SK-N-SH (cell line): ENCODE results near the gene ADAMTS17. TPM values are rescaled to one million over a fixed set of nuclear protein-coding genes. Genes with fewer than 3 reads are reported as not detected.

Experiments used
- CTCF ChIA-PET: fragments of 300-600, 350-600 bp; formaldehyde crosslinking; extraction: SDS; loops from one replicate; lab custom pipeline; 2021; lab: Yijun Ruan, JAX
- POLR2A ChIA-PET: fragments of 350-600 bp; sonication (Branson Sonifier 250); formaldehyde crosslinking; extraction: SDS; loops from one replicate; lab custom pipeline; 2020; ENCODE audit warnings: antibody characterized with exemption, inconsistent platforms; lab: Yijun Ruan, JAX
- DNase-seq: peaks from one replicate; pipeline ENCODE4 v3.0.0; 2012
- H2AFZ ChIP-seq: fragments of 200-600 bp; sonication (generic); 2 replicates; pipeline ENCODE4 v1.8.1; 2016; ENCODE audit warnings: antibody characterized with exemption, mild to moderate bottlenecking, low read depth
- H3F3A ChIP-seq: fragments of 200-600 bp; sonication (generic); replicated peaks from 2 replicates; pipeline ENCODE3; 2016; ENCODE audit warnings: antibody characterized with exemption, mild to moderate bottlenecking; ENCODE audit not compliant: insufficient read depth
- H3K27ac ChIP-seq, 2 experiments: fragments of 200-500 bp in 1 of 2; fragments of 200-600 bp in 1 of 2; sonication (Bioruptor generic) in 1 of 2; sonication (generic), shearing (Covaris generic) in 1 of 2; 2 replicates each; pipeline versions ENCODE4 v1.5.1 to v1.6.1; 2014 to 2016; ENCODE audit warnings: low read depth in 2 of 2, inconsistent platforms in 1 of 2, low read length in 1 of 2, mild to moderate bottlenecking in 1 of 2, mixed read lengths in 1 of 2
- H3K27me3 ChIP-seq: fragments of 200-600 bp; sonication (generic), shearing (Covaris generic); 2 replicates; pipeline ENCODE4 v1.6.1; 2016; ENCODE audit warnings: mixed run types; ENCODE audit not compliant: insufficient read depth
- H3K36me3 ChIP-seq, 2 experiments: fragments of 200-500 bp in 1 of 2; fragments of 200-600 bp in 1 of 2; sonication (Bioruptor generic) in 1 of 2; sonication (generic) in 1 of 2; replicated peaks in 1 of 2; 2 replicates each; pipeline versions ENCODE3 to v1.5.1; 2014 to 2016; ENCODE audit warnings: low read length in 1 of 2, mild to moderate bottlenecking in 1 of 2; ENCODE audit not compliant: insufficient read depth in 2 of 2, control insufficient read depth in 1 of 2
- H3K4me1 ChIP-seq, 2 experiments: fragments of 200-500 bp in 1 of 2; fragments of 200-600 bp in 1 of 2; sonication (Bioruptor generic) in 1 of 2; sonication (generic), shearing (Covaris generic) in 1 of 2; 2 replicates each; pipeline versions ENCODE4 v1.5.1 to v1.6.1; 2014 to 2016; ENCODE audit warnings: low read depth in 1 of 2, low read length in 1 of 2, mixed run types in 1 of 2; ENCODE audit not compliant: insufficient read depth in 2 of 2, control insufficient read depth in 1 of 2
- H3K4me2 ChIP-seq: fragments of 200-600 bp; sonication (generic), shearing (Covaris generic); 2 replicates; pipeline ENCODE4 v1.6.1; 2017; ENCODE audit warnings: mixed run types
- H3K4me3 ChIP-seq, 2 experiments: fragments of 200-500 bp in 1 of 2; fragments of 200-600 bp in 1 of 2; sonication (Bioruptor generic) in 1 of 2; sonication (generic), shearing (Covaris generic) in 1 of 2; 2 replicates each; pipeline versions ENCODE4 v1.5.1 to v1.8.1; 2014 to 2016; ENCODE audit warnings: low read depth in 2 of 2, inconsistent platforms in 1 of 2, low read length in 1 of 2, mild to moderate bottlenecking in 1 of 2, mixed read lengths in 1 of 2, moderate library complexity in 1 of 2
- H3K79me2 ChIP-seq: fragments of 200-600 bp; sonication (generic); 2 replicates; pipeline ENCODE4 v1.8.1; 2017; ENCODE audit warnings: mild to moderate bottlenecking; ENCODE audit not compliant: insufficient read depth
- H3K9ac ChIP-seq: fragments of 200-600 bp; sonication (generic); 2 replicates; pipeline ENCODE4 v1.6.1; 2017; ENCODE audit warnings: mixed run types
- H3K9me2 ChIP-seq: fragments of 200-600 bp; sonication (generic); 2 replicates; pipeline ENCODE4 v1.6.1; 2017; ENCODE audit warnings: mixed run types
- H3K9me3 ChIP-seq: fragments of 200-600 bp; sonication (generic); 2 replicates; pipeline ENCODE4 v1.6.1; 2017; ENCODE audit warnings: mixed run types, mild to moderate bottlenecking, moderate library complexity
- H4K20me1 ChIP-seq: fragments of 200-600 bp; sonication (generic); 2 replicates; pipeline ENCODE4 v1.6.1; 2017; ENCODE audit warnings: mild to moderate bottlenecking, mixed run types; ENCODE audit not compliant: insufficient read depth
- CHD2 ChIP-seq: fragments of 150-350 bp; IDR thresholded peaks from 2 replicates; pipeline ENCODE4 v1.6.1; 2018; ENCODE audit warnings: low read length; ENCODE audit not compliant: partially characterized antibody
- ELF1 ChIP-seq: IDR thresholded peaks from 2 replicates; pipeline ENCODE4 v1.4.0; 2012
- EZH2phosphoT487 ChIP-seq: fragments of 200-600 bp; sonication (generic); IDR thresholded peaks from 2 replicates; pipeline ENCODE4 v1.6.1; 2017; ENCODE audit warnings: low read depth, mixed run types, mild to moderate bottlenecking, antibody characterized with exemption, moderate library complexity, borderline replicate concordance
- FOSL2 ChIP-seq: IDR thresholded peaks from 2 replicates; pipeline ENCODE4 v1.4.0; 2012; ENCODE audit warnings: low read depth, mild to moderate bottlenecking, moderate library complexity, borderline replicate concordance
- GATA2 ChIP-seq: sonication (generic); formaldehyde crosslinking; IDR thresholded peaks from 2 replicates; pipeline ENCODE4 v1.5.0; 2020; ENCODE audit warnings: mild to moderate bottlenecking, missing genetic modification reagents
- IRF3 ChIP-seq: fragments of 150-350 bp; IDR thresholded peaks from 2 replicates; pipeline ENCODE4 v1.6.1; 2016; ENCODE audit warnings: mild to moderate bottlenecking, low read depth, low read length
- JUND ChIP-seq: IDR thresholded peaks from 2 replicates; pipeline ENCODE4 v1.4.0; 2012
- MEF2A ChIP-seq: IDR thresholded peaks from 2 replicates; pipeline ENCODE4 v1.4.0; 2012; ENCODE audit warnings: low read depth, borderline replicate concordance
- RAD21 ChIP-seq: IDR thresholded peaks from 2 replicates; pipeline ENCODE4 v1.6.1; 2012; ENCODE audit warnings: mild to moderate bottlenecking, low read length
- REST ChIP-seq: IDR thresholded peaks from 2 replicates; pipeline ENCODE4 v1.6.1; 2012; ENCODE audit warnings: mild to moderate bottlenecking, low read depth, low read length, moderate library complexity
- SMC3 ChIP-seq: IDR thresholded peaks from 2 replicates; pipeline ENCODE4 v1.6.1; 2012; ENCODE audit warnings: low read depth, low read length, improper control_type of control experiment
- TAF1 ChIP-seq: IDR thresholded peaks from 2 replicates; pipeline ENCODE4 v1.6.1; 2012; ENCODE audit warnings: low read depth, mild to moderate bottlenecking, low read length, moderate library complexity, borderline replicate concordance
- TCF12 ChIP-seq: IDR thresholded peaks from 2 replicates; pipeline ENCODE4 v1.4.0; 2012
- TEAD4 ChIP-seq: IDR thresholded peaks from 2 replicates; pipeline ENCODE4 v1.4.0; 2012; ENCODE audit warnings: mild to moderate bottlenecking, borderline replicate concordance; ENCODE audit not compliant: insufficient read depth
- ZBTB33 ChIP-seq: IDR thresholded peaks from 2 replicates; pipeline ENCODE4 v1.4.0; 2012; ENCODE audit warnings: low read depth, borderline replicate concordance
- WGBS: methylation state at CpG from one replicate; pipeline ENCODE4 v1.1.6; 2017; ENCODE audit warnings: low lambda C conversion rate; 5-methylcytosine and 5-hydroxymethylcytosine counted together
- polyA plus RNA-seq, 3 experiments: library from polyadenylated mRNA; depleted of rRNA; stranded (reverse); fragments of >200 nt; gene quantifications; 2 replicates each; pipeline ENCODE4 v1.2.3, GENCODE V29; 2012
- TF ChIP-seq, protein P1 (sequence below): IDR thresholded peaks from 2 replicates; pipeline ENCODE4 v1.4.0; 2012; ENCODE audit warnings: low read depth

Gene ADAMTS17
- polyA plus RNA-seq, 1 of the 3 experiments (the other 2 are of a cell fraction), result not detected

- no peak overlapping the region for H3K4me3 ChIP-seq
- H3K4me2 ChIP-seq, result no peak overlapping the region
- no peak for TF ChIP-seq CHD2
- TF ChIP-seq ELF1, result no peak
- TF ChIP-seq SMC3, result no peak
- TF ChIP-seq, protein P1, sequence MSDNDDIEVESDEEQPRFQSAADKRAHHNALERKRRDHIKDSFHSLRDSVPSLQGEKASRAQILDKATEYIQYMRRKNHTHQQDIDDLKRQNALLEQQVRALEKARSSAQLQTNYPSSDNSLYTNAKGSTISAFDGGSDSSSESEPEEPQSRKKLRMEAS, result no peak
- no peak for TF ChIP-seq IRF3
- TF ChIP-seq MEF2A, result no peak
- no peak for TF ChIP-seq TEAD4
- no peak for TF ChIP-seq GATA2
- no peak for TF ChIP-seq TCF12
- TF ChIP-seq JUND, result no peak
- TF ChIP-seq TAF1, result no peak
- TF ChIP-seq ZBTB33, result no peak
- TF ChIP-seq FOSL2, result no peak
- no peak for TF ChIP-seq RAD21
- no peak for TF ChIP-seq REST
- TF ChIP-seq EZH2phosphoT487, result no peak
- TF ChIP-seq, all 33 proteins: peak for 0
- Histone ChIP-seq H3K27me3 (no peaks in the 10 kb centered on the region), H3K4me1 (peaks cover 0 to 12% of the 10 kb centered on the region in 2 experiments; a peak in 1 of 4 replicates), H3F3A (no peaks in the 10 kb centered on the region), H3K9ac (no peak overlapping the region), H3K9me2 (no peaks in the 10 kb centered on the region), H3K27ac (no peak overlapping the region), H3K79me2 (no peaks in the 10 kb centered on the region), H2AFZ (no peak overlapping the region), H4K20me1 (no peaks in the 10 kb centered on the region), H3K36me3 (no peaks in the 10 kb centered on the region), H3K9me3 (no peaks in the 10 kb centered on the region)
- 55% methylated on average over 5 of the region's 8 CpGs for WGBS
- peak; percentile 64 for DNase-seq
- CTCF ChIA-PET, result no interaction called here
- POLR2A ChIA-PET, result no interaction called here
These were observed 65.3 kb downstream of the ADAMTS17 start for GRCh38 chr15:100276506-100276905.
